Stimulated activated naive CD8-positive, alpha-beta T cell treated with anti-CD3 and anti-CD28 coated beads, Interleukin-15, amount 100 ng/mL, for 72 hours (primary cell): Measurements from ENCODE around the gene PAM16.

ENCODE experiments used
- ATAC-seq: fragments of 150-1000 bp; cut with Tn5 transposase; 2 replicates; pipeline ENCODE4 v1.10.0; 2021; ENCODE audit warnings: mild to moderate bottlenecking, moderate library complexity
- DNase-seq, 2 donors: peaks; one replicate each; pipeline ENCODE4 v3.0.0; 2021 to 2022
- H3K27ac Mint-ChIP-seq, 2 donors: one replicate each; pipeline ENCODE4 v1.8.0; 2022; ENCODE audit warnings: mild to moderate bottlenecking in 2 of 2, mixed read lengths in 2 of 2, moderate library complexity in 2 of 2
- H3K27me3 Mint-ChIP-seq: one replicate; pipeline ENCODE4 v1.8.0; 2022; ENCODE audit warnings: mixed read lengths
- H3K4me1 Mint-ChIP-seq: one replicate; pipeline ENCODE4 v1.8.0; 2022; ENCODE audit warnings: mild to moderate bottlenecking, mixed read lengths
- H3K4me3 Mint-ChIP-seq, 2 donors: one replicate each; pipeline ENCODE4 v1.8.0; 2022; ENCODE audit warnings: mild to moderate bottlenecking in 2 of 2, mixed read lengths in 2 of 2, moderate library complexity in 1 of 2
- H3K9me3 Mint-ChIP-seq, 2 donors: one replicate each; pipeline ENCODE4 v1.8.0; 2022; ENCODE audit warnings: mixed read lengths in 2 of 2

Gene PAM16

DNA sequence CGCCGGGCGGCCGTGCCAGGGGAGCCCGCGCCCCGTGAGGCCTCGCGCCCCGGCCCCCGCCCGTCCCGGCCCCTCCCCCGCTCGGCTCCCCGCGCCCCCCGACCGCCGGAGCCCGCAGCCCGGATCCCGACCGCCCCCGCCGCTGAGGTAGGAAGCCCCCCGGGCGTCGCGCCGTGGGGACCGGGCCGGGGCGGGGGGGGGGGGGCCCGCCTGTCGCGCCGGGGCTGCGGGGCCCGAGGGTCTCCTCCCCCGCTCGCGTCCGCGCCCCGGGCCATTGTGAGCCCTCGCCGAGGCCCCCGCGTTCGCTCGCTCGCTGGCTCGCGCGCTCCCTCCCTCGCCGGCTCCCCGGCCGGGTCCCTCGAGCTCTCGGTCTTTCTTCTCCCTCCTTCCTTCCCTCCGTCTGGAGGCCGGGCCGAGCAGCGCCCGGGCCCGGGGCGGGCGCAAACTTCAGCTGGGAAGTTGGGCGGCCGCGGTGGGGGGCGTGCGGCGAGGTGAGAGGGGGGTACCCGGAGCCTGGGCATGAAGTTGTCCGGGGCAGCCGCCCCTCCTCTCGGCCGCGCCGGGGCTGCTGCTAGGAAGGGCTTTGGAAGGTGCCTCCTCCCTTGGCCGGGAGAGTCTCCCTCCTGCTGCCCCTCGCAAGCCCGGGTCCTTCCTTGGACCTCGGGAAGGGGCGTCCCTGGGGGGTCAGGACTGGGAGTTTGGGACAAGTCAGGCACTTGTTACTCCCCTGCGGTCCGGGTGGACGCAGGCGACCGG, 34.8 kb downstream of the PAM16 start:
- Mint-ChIP-seq H3K27me3 (peaks cover 47% of the 10 kb centered on the region), H3K4me3 (peak overlapping the region; percentile 53 to 69), H3K9me3 (no peaks in the 10 kb centered on the region), H3K4me1 (peaks cover 36% of the 10 kb centered on the region), H3K27ac (no peak overlapping the region)
- ATAC-seq: no peak
- DNase-seq: no peak

DNA sequence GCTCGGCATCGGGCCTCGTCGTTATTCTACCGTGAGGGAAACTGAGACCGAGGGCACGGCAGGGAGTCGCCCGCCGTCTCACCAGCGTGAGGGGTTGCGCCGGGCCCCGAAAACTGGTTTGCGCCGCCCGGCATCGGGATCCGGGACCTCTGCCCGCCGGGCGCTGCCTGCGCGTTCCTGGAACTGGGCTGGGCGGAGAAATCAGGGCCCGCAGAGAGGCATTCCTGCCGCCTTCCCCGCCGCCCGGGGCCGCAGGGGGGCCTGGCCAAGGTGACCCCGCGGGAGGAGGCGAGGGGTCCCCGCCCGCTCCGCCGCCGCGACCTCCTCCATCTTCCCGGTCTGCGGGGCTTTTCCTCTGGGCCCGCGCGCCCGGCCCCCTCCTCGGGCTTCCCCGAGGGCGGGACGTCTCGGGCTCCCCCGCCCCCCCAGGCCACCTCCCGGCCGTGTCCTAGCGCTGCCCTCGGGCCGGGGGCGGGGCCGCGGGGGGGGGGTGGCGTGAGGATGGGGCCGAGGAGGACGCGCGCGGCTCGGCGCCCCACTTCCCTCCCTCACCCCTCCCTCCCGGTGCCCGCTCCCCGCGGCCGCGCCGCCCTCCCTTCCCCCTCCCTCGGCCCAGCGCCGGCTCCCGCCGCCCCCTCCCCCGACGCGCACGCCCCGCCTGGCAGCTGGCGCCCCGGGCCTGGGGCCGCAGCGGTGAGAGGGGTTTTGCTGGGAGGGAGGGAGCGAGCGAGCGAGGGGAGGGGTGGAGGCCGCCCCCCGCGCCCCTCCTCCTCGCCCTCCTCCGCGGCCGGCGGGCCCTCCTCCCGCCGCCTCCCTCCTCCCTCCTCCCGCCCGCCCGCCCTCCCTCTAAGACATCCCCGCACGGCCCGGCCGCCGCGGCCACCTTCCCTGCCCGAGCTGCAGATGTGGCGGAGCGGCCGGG, 35.7 kb downstream of the PAM16 start, which contains the start of gene GLIS2:
TSS of gene GLIS2 (plus strand) at position 882 of the 922 bp plus-strand sequence. CDS start 16,214 bp downstream, outside the sequence.
- Mint-ChIP-seq H3K4me1 (peaks cover 36% of the 10 kb centered on the region), H3K27me3 (peaks cover 56% of the 10 kb centered on the region), H3K27ac (peak within 1 kb of the TSS in 1 of 2 donors; percentile 26), H3K9me3 (no peaks in the 10 kb centered on the region), H3K4me3 (peak within 1 kb of the TSS; percentile 84 to 86)
- DNase-seq (no peak), ATAC-seq (peak; percentile 17)

DNA sequence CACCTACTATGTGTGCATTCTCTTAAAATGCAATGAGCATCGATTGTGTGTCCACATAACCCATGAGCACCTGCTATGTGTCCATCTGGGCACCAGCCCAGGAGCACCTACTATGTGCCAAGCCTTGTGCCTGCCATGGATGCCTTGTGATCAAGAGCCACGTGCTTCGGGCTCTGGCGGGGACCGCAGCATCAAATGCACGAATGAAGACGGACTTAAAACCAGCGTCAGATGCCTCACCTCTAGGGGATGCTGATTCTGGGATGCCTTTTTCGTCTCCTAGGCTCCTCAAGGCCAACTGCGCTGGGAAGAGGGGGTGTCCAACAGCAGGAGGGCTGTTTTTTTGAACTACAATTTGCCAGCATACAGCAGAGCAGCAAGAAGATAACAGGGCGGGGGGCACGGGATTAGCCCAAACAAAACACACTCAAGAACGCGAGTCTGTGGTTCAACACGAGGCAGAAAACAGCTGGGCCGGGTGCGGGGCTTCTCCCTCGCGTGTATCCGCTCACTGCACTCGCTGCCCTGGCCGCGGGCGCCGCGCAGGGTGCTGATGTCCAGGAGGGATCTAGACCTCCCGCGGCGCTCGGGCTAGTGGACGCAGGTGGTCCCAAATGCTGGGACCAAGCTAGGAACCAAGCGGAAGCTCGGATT, 36.5 kb downstream of the PAM16 start:
- Mint-ChIP-seq H3K9me3 (no peaks in the 10 kb centered on the region), H3K27me3 (peaks cover 62% of the 10 kb centered on the region), H3K4me3 (peak overlapping the region; percentile 84 to 86), H3K4me1 (peaks cover 39% of the 10 kb centered on the region), H3K27ac (peak overlapping the region in 1 of 2 donors; percentile 26)
- no peak for DNase-seq
- ATAC-seq: peak; percentile 19

DNA sequence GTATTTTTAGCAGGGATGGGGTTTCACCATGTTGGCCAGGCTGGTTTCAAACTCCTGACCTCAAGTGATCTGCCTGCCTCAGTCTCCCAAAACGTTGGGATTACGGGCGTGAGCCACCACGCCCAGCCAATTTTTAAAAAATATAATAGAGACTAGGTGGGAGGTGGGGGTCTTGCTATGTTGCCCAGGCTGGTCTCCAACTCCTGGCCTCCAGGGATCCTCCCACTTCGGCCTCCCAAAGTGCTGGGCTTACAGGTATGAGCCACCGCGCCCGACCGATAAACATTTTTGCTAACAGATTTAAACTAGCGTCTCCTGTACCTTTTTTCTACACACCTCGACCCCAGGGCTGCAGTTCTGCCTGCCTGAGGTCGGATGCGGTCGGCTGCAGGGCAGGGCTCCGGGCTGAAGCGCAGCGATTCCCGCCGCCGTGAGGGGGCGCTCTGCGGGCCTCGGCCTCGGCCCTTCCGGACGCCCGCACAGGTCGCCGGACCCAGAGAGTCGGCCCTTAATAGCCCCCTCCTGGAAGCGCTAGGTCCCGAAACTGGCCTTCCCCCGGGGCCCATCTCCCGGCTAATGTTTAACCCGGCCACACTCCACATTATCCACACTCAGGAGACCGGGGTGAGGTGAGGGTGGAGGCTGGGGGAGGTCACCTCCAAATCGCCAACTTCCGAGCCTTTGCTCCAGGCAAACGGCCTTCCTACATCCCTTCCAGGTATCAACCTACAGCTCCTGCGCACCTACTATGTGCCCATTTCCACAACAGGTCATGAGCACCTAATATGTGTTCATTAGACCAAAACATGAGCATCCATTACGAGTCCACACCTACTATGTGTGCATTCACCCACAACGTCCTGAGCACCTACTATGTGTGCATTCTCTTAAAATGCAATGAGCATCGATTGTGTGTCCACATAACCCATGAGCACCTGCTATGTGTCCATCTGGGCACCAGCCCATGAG, 37.3 kb downstream of the PAM16 start:
- no peak overlapping the region for H3K27ac Mint-ChIP-seq
- peak in 1 of 2 donors; percentile 37 for DNase-seq

DNA sequence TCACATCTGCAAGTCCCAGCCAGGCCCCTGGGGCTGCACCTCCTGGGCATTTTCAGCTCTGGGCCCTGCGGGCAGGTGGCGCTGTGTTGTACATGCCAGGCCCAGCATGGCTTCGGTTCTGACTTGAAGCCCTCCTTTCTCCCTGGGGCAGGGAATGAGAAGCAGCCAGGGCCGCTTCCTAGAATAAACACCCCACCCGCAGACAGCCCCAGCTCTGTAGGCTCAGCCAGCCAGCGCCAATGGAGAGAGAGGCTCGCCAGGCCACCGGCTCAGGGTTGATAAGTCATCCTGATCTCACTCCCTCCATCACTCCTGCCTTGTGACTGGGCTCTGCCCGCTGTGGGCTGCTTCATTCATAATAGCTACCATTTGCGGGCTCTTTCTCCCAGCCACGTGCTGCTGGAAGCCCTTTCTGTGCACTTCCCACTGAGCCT, 41.3 kb downstream of the PAM16 start:
- Mint-ChIP-seq H3K27ac (no peak overlapping the region), H3K9me3 (peaks cover 6 to 9% of the 10 kb centered on the region in 2 donors), H3K4me1 (peaks cover 48% of the 10 kb centered on the region), H3K27me3 (peaks cover 30% of the 10 kb centered on the region), H3K4me3 (no peak overlapping the region)
- DNase-seq (peak in 1 of 2 donors; percentile 58), ATAC-seq (peak; percentile 16)

More for the DNA sequence above, 37.3 kb downstream of the PAM16 start:
- ATAC-seq: peak; percentile 33
- peak overlapping the region in 1 of 2 donors; percentile 84 for H3K4me3 Mint-ChIP-seq
- peaks cover 39% of the 10 kb centered on the region for H3K4me1 Mint-ChIP-seq
- no peaks in the 10 kb centered on the region for H3K9me3 Mint-ChIP-seq
- H3K27me3 Mint-ChIP-seq: peaks cover 60% of the 10 kb centered on the region

DNA sequence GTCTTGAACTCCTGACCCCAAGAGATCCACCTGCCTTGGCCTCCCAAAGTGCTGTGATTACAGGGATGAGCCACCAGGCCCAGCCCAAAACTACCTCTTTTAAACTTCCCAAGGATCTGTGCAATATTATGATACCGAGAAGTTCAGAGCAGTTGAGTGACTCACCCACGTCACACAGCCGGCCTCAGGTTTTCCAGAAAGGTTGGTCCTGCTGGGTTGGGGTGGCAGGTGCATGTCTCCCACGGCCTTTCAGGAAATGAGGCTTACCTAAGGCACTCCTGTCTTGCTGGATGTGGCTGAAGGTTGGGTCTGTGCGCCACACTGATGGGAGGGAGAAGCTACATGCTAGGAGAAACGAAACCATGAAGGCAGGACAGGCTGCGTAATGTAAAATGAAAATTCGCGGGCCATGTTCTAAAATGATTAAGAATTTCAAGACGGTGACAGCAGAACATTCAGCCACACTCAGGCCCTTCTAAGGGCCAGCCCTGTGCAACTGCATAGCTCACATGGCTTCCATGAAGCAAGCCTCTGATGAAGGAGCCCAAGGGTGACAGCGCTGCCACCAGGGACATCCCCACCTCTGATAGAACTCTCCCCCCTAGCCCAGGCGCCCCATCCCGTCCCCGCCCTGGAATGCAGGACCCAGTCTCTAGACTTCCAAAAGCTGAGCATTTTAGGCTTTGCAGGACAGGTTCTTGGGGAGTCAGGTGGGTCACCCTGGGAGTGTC, 41.9 kb downstream of the PAM16 start:
- no peak overlapping the region for H3K27ac Mint-ChIP-seq
- no peak for ATAC-seq
- peak overlapping the region; percentile 12 to 26 for H3K4me3 Mint-ChIP-seq
- H3K27me3 Mint-ChIP-seq: peaks cover 24% of the 10 kb centered on the region
- peaks cover 45% of the 10 kb centered on the region for H3K4me1 Mint-ChIP-seq
- peaks cover 6 to 9% of the 10 kb centered on the region in 2 donors for H3K9me3 Mint-ChIP-seq
- no peak for DNase-seq

DNA sequence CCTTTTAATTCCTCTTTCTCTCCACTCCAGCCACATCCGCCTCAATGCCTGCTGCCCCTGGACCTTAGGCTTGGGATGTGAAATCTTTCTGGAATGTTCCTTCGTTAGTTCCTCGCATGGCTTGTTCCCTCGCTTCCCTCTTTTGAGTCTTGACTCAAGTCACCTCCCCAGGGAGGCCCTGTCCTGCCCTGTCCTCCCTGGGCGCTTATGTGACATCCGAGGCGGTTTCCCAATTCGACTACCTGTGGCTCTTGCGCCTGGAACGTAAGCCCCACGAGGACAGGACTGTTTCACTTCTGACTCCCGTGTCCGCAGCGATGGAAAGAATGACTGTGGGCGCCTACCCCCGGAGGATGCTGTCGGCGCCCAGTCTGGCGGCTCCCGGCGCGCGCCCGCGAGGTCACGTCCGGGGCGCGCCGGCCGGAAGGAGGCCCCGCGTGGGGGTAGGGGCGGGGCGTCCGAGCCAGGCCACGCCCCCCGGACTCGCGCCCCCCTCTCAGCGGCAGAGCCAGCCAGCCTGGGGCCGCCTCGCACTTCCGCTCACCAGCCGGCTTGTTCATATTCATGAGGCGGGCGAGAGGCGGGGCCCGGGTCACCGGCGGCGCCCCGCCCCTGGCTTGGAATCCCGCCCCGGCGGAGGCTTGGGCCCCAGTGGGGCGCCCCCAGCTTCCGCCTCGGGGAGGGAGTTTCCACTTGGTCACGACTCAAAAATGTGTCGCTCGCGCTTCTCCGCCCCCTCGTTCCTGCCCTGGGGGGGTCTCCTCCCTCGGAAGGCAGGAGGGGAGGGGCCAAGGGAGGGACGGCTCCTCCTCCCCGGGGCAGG, 43.7 kb downstream of the PAM16 start:
- H3K4me1 Mint-ChIP-seq: peaks cover 44% of the 10 kb centered on the region

DNA sequence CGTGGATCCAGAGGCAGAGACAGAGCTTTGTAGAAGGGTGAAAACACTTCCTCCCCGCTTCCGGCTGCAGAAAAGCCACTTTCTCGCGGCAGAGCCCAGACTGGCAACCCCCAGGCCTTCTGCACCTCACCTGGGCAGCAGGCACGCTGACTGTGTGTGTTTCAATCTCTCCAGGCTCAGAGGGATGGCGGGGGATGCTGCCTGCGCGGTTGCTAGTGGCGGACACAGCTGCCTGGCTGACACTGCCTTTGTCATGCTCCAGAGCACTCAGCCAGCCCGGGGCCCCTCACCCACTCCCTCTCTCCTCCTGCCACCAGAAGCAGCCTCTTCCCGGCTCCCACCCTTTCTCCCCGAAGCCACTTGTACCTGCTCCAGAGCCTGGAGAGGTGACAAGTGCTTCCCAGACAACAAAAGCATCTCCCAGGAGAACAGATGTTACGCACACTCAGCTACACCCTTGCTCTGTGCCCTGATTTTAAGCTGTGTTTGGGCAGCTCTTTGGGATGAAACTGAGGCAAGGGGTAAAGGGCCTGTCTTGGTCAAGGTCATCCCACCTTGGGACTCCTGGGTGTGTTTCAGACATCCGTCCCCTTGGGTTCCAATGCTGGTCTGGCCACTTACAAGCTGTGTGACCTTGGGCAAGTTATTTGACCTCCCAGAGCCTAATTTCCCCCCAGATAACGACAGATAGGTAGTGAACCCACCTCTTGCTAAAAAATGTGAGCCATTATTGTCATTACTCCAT, 44.5 kb downstream of the PAM16 start:
- peaks cover 6 to 9% of the 10 kb centered on the region in 2 donors for H3K9me3 Mint-ChIP-seq
- ATAC-seq (peak; percentile 16), DNase-seq (peak in 1 of 2 donors; percentile 55)
- peaks cover 17% of the 10 kb centered on the region for H3K27me3 Mint-ChIP-seq
- peak overlapping the region; percentile 99 for H3K4me3 Mint-ChIP-seq
- H3K4me1 Mint-ChIP-seq: peaks cover 44% of the 10 kb centered on the region
- peak overlapping the region; percentile 97 to 98 for H3K27ac Mint-ChIP-seq

More for the DNA sequence above, 43.7 kb downstream of the PAM16 start:
- ATAC-seq (peak; percentile 94), DNase-seq (peak; percentile 97)
- Mint-ChIP-seq H3K4me3 (peak overlapping the region; percentile 99), H3K9me3 (peaks cover 6 to 9% of the 10 kb centered on the region in 2 donors), H3K27me3 (peaks cover 17% of the 10 kb centered on the region), H3K27ac (peak overlapping the region; percentile 97 to 98)

DNA sequence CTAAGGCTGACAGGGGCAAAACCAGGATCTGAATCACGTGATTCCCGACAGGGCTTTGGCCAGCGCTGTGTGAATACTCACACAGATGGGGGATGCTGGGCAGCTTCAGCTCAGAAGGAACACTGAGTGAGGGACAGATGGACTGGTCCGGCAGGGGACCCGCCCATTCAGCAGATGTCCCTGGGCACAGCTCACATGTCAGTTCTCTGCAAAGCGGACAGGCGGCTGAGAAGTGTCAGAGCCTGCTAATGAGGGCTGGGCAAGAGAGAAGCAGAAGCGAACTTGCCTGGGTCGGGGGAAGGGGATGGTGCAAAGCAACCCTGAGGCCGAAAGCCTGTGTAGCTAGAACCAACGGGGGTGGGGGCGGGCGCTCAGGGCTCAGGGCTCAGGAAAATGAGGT, 47.1 kb downstream of the PAM16 start:
- DNase-seq: no peak
- no peaks in the 10 kb centered on the region for H3K27me3 Mint-ChIP-seq
- H3K9me3 Mint-ChIP-seq: peaks cover 6 to 9% of the 10 kb centered on the region in 2 donors
- peaks cover 38% of the 10 kb centered on the region for H3K4me1 Mint-ChIP-seq
- no peak overlapping the region for H3K4me3 Mint-ChIP-seq
- no peak overlapping the region for H3K27ac Mint-ChIP-seq
- no peak for ATAC-seq

DNA sequence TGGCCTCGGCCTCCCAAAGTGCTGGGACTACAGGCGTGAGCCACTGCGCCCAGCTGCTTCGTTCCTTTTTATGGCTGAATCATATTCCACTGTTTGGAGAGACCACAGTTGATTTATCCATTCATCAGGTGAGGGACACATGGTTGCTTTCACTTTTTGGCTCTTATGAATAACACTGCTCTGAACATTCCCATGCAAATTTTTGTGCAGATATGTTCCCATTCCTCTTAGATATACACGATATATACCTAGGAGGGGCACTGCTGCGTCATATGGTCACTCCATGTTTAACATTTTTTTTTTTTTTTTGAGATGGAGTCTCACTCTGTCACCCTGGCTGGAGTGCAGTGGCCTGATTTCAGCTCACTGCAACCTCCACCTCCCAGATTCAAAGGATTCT, 49.2 kb downstream of the PAM16 start:
- H3K4me3 Mint-ChIP-seq: no peak overlapping the region
- no peak overlapping the region for H3K27ac Mint-ChIP-seq
- ATAC-seq (no peak), DNase-seq (no peak)
- H3K9me3 Mint-ChIP-seq: peaks cover under 1 to 4% of the 10 kb centered on the region in 2 donors
- peaks cover 26% of the 10 kb centered on the region for H3K4me1 Mint-ChIP-seq
- H3K27me3 Mint-ChIP-seq: no peaks in the 10 kb centered on the region

DNA sequence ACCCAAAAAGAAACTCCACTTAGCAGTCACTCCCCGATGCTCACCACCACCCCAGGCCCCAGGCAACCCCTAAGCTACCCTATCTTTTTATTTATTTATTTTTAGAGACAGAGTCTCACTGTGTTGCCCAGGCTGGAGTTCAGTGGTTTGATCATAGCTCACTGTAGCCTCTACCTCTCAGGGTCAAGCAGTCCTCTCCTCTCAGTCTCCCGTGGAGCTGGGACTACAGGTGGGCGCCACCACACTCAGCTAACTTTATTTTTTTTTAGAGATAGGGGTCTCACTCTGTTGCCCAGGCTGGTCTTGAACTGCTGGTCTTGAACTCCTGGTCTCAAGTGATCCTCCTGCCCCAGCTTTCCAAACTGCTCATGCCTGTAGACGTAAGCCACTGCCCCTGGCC, 49.9 kb downstream of the PAM16 start:
- Mint-ChIP-seq H3K9me3 (no peaks in the 10 kb centered on the region), H3K4me3 (no peak overlapping the region), H3K27ac (no peak overlapping the region), H3K4me1 (peaks cover 18% of the 10 kb centered on the region), H3K27me3 (no peaks in the 10 kb centered on the region)
- ATAC-seq (no peak), DNase-seq (no peak)

DNA sequence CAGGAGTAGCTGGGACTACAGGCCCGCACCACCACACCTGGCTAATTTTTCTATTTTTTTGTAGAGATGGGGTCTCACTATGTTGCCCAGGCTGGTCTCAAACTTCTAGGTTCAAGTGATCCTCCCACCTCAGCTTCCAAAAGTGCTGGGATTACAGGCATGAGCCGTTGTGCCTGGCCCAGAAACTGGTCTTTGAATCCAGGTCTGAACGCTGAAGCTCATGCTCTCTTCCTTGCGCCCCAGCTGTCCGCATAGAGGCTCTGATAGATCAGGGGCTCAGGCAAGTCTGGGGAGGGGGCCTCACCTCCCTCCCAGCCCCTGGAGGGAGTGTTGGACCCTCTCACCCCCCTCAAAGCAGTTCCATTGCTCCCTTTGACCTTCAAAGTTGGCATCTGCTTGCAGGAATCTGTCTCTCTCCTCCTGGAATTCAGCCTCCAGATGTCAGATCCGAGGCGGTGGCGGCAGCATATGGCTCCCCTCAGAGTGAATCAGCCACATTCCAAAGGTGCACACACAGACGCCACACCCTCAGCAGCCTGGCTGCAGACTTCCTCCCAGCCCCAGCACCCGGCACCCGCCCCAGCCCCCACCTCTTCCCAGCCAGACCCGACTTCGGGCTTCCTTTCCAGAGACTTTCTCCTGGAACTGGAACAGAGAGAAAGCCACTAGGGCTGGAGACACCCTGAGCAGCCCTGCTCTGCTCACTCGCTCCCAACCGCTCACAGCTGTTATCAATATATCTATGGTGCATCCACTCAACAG, 52.2 kb downstream of the PAM16 start:
- H3K27me3 Mint-ChIP-seq: peaks cover 3% of the 10 kb centered on the region
- H3K27ac Mint-ChIP-seq: no peak overlapping the region
- H3K9me3 Mint-ChIP-seq: no peaks in the 10 kb centered on the region
- no peak for DNase-seq
- ATAC-seq: no peak
- H3K4me3 Mint-ChIP-seq: no peak overlapping the region
- H3K4me1 Mint-ChIP-seq: peaks cover 9% of the 10 kb centered on the region
